ENCODE data around the gene FAM131C. TPM values are rescaled to one million over a fixed set of nuclear protein-coding genes. Genes with fewer than 3 reads are reported as not detected.
A peak's percentile ranks its signal among the peaks of the same experiment; 100 is the strongest.

FAM131C gene
- total RNA-seq, 1 donor, result under 0.01 TPM

DNA sequence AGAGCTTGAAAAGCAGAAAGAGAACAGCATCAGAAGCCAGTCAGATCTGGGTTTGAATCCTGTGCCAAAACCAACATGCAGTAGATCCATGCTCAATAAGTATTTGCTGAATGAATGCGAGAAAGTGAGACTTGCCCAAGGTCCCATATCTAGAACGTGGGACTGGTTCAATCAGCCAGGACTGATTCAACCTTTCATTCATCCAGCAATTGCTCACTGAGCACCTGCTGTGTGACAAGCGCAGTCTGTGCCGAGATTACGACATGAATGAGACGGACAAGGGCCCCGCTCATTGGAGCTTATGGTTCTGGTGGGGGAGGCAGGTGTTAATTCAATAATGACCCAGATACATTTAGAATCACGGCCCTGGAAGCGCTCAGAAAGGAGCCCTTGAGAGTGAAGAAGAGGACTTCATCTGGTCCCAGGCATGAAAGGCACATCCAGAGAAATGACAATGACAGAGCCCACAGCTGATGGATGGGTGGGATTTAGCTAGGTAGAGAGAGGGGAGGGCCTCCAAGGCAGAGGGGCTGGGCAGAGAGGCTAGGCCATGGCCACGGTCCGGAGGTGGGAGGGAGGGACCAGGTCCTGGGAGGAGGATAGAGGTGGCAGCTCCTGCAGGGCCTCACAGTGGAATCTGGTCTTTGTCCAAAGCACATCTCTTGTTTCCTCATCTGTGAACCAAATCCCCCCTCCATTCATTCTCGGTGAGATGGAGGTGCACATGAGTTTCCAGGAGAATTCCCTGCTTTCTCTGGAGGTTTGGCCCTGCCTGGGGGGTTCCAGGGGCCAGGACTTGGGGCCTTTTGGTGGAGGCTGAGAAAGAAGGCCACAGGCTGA is 4.2 kb upstream of the FAM131C start:
- H3K4me3 ChIP-seq (ENCODE audit: low read depth, low read length), result no peak overlapping the region
- TF ChIP-seq, protein P1, sequence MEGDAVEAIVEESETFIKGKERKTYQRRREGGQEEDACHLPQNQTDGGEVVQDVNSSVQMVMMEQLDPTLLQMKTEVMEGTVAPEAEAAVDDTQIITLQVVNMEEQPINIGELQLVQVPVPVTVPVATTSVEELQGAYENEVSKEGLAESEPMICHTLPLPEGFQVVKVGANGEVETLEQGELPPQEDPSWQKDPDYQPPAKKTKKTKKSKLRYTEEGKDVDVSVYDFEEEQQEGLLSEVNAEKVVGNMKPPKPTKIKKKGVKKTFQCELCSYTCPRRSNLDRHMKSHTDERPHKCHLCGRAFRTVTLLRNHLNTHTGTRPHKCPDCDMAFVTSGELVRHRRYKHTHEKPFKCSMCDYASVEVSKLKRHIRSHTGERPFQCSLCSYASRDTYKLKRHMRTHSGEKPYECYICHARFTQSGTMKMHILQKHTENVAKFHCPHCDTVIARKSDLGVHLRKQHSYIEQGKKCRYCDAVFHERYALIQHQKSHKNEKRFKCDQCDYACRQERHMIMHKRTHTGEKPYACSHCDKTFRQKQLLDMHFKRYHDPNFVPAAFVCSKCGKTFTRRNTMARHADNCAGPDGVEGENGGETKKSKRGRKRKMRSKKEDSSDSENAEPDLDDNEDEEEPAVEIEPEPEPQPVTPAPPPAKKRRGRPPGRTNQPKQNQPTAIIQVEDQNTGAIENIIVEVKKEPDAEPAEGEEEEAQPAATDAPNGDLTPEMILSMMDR (IDR thresholded peaks at IDR 0.05; ENCODE audit: insufficient read depth, low read depth, low read length), result no peak
- no peak for DNase-seq (ENCODE audit: low read depth)

DNA sequence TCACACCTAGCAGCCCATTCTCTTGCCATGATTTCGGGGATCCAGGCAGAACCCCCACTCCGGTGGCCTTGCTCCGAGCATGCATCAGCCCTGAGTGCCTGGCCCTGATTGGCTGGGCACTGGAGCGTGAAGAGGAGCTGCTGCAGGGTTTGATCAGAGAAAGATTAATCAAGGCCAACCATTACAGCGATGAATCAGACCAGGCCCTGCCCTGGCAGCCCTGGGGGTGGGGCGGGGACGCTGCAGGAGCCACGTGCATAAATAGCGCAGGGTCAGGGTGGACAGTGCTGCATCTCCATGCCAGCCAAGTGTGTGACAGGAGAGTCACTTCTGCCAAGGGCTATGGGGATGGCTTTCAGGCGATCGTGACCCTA is 3.4 kb upstream of the FAM131C start:
- DNase-seq (ENCODE audit: low read depth), result no peak
- TF ChIP-seq, protein P1 (IDR thresholded peaks at IDR 0.05; ENCODE audit: insufficient read depth, low read depth, low read length), result no peak
- no peak overlapping the region for H3K4me3 ChIP-seq (ENCODE audit: low read depth, low read length)

DNA sequence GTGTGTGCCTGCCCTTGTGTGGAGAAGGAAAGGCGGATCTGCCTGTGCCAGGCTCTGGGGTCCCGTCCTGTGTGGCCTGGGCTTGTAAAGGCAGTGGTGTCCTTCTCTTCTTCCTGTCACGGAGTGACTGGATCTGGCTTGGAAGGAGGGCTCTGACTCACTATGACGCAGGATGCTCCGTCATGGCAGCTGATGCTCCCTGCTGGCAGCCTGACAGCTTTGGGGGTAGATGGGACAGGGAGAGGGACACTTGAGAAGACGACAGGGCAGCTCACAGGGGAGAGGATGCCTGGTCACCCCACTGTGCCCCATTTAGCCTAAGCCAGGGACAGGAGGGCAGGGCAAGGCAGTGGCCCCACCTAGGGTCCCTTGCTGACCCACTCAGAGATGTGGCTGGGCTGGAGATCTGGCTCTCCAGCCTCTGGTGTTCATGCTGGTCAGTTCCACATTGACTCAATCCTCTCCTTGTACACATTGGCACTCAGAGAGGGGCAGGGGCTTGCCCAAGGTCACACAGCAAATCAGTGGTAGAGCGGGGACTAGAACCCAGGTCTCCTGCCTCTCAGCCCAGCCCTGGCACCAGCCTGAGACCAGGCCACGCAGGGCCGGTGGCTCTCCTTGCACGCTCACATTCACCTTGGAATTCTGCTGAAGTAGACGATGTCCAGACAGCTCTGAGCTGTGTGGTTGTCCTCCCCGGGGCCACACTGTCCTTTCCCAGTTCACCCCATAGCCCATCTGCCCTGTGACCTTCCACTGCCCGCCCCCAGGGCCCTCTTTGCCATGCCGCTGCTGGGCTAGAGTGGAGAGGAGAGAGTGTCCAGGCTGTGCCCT is 2.8 kb upstream of the FAM131C start:
- peak; percentile 87 for DNase-seq (ENCODE audit: low read depth)
- TF ChIP-seq, protein P1 (IDR thresholded peaks at IDR 0.05; ENCODE audit: insufficient read depth, low read depth, low read length), result no peak
- H3K4me3 ChIP-seq (ENCODE audit: low read depth, low read length), result no peak overlapping the region

DNA sequence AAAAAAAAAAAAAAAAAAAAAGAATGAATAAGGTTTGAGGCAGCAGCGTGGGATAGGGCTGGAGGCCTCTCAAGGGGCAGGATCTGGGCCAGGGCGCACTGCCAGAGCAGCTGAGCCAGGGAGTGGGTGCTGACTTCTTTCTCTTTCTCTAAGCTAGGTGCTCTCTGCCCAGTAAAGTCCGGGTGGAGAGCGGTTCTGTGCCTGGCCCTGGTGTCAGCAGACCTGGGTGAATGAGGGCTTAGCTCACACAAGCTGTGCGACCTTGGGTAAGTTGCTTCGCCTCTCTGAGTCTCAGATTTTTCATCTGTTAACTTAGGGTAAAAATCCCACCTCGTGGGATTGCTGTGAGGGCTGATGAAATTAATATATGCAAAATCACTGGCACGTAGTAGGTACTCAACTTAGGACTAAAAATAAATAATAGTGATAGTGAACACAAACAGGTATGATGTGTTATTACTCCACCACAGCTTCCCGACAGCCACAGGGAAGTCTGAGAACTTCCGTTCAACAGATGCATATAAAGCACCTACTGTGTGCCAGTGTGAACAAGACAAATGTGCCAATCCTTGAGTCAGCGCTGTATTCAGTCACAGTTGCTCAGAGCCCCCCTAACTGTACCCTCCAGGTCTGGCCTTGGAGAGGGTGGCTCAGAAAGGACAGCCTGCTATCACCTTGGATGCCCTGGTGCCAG is 2.0 kb upstream of the FAM131C start:
- TF ChIP-seq, protein P1 (IDR thresholded peaks at IDR 0.05; ENCODE audit: insufficient read depth, low read depth, low read length), result no peak
- peak; percentile 73 for DNase-seq (ENCODE audit: low read depth)
- H3K4me3 ChIP-seq (ENCODE audit: low read depth, low read length), result no peak overlapping the region

DNA sequence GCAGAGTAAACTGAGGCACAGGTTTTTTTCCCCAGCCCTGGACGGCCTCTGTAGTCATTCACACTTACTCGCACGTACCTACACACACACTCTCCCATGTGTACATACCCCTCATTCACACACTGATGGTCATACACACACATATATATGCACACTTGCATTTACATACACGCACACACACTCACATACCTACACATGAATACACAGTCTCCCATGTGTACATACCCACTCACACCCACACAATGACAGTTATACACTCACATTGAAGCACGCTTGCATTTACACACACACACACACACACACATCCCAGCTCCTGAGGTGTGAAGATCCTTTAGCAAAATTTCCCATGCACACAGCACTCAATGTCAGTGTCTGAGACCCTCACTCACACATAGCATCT is 766 bp upstream of the FAM131C start:
- no peak overlapping the region for H3K4me3 ChIP-seq (ENCODE audit: low read depth, low read length)
- no peak for DNase-seq (ENCODE audit: low read depth)

More for the DNA sequence above, 766 bp upstream of the FAM131C start:
- TF ChIP-seq, protein P1 (IDR thresholded peaks at IDR 0.05; ENCODE audit: insufficient read depth, low read depth, low read length), result no peak

Measured in fibroblast of villous mesenchyme (primary cell).